ENCODE measurements around the gene RASAL1. TPM values are rescaled to one million over a fixed set of nuclear protein-coding genes. Genes with fewer than 3 reads are reported as not detected.

RASAL1 gene
- total RNA-seq, 2 donors from 2014 or later, result 9.0 to 10.2 TPM

DNA sequence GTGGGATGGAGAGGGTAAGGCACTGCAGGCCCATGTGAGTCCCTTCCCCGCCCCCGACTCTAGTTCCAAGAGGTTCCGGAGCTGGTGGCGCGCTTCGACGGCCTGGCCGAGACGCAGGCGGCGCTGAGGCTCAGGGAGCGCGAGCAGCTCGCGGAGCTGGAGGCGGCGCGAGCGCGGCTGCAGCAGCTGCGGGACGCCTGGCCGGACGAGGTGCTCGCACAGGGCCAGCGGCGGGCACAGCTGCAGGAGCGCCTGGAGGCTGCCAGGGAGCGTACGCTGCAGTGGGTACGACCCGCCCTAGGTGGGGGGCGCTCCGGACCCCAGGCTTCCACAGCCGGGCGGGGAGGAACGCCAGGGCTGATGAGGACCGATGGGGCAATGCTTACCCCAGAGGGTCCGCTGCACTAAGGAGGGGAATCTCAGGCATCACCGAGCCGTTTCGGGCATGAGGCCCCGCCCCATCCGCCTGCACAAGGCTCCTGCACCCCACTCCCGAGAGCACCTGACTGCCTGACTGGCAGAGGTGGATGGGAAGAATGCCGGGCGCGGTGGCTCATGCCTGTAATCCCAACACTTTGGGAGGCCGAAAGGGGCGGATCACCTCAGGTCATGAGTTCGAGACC lies 18.9 kb upstream of the RASAL1 start:
- Histone ChIP-seq H3K4me1 (peaks cover 8% of the 10 kb centered on the region), H3K36me3 (no peaks in the 10 kb centered on the region), H3K27ac (no peak overlapping the region), H3K9me3 (no peaks in the 10 kb centered on the region), H3K4me3 (peak overlapping the region; percentile 28), H3K9ac (ENCODE audit: low read depth in 2 of 2, low read length in 2 of 2) (no peak overlapping the region), H3K27me3 (peaks cover 14% of the 10 kb centered on the region)
- intact Hi-C loops (cut with DNase I), result loop anchor here (5.0 to 10.0 kb wide), 2 partner anchors 60 to 102 kb away; no protein-coding TSS in a partner anchor
- TF ChIP-seq, protein P1, sequence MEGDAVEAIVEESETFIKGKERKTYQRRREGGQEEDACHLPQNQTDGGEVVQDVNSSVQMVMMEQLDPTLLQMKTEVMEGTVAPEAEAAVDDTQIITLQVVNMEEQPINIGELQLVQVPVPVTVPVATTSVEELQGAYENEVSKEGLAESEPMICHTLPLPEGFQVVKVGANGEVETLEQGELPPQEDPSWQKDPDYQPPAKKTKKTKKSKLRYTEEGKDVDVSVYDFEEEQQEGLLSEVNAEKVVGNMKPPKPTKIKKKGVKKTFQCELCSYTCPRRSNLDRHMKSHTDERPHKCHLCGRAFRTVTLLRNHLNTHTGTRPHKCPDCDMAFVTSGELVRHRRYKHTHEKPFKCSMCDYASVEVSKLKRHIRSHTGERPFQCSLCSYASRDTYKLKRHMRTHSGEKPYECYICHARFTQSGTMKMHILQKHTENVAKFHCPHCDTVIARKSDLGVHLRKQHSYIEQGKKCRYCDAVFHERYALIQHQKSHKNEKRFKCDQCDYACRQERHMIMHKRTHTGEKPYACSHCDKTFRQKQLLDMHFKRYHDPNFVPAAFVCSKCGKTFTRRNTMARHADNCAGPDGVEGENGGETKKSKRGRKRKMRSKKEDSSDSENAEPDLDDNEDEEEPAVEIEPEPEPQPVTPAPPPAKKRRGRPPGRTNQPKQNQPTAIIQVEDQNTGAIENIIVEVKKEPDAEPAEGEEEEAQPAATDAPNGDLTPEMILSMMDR (IDR thresholded peaks at IDR 0.05), result no peak
- DNase-seq, result no peak

DNA sequence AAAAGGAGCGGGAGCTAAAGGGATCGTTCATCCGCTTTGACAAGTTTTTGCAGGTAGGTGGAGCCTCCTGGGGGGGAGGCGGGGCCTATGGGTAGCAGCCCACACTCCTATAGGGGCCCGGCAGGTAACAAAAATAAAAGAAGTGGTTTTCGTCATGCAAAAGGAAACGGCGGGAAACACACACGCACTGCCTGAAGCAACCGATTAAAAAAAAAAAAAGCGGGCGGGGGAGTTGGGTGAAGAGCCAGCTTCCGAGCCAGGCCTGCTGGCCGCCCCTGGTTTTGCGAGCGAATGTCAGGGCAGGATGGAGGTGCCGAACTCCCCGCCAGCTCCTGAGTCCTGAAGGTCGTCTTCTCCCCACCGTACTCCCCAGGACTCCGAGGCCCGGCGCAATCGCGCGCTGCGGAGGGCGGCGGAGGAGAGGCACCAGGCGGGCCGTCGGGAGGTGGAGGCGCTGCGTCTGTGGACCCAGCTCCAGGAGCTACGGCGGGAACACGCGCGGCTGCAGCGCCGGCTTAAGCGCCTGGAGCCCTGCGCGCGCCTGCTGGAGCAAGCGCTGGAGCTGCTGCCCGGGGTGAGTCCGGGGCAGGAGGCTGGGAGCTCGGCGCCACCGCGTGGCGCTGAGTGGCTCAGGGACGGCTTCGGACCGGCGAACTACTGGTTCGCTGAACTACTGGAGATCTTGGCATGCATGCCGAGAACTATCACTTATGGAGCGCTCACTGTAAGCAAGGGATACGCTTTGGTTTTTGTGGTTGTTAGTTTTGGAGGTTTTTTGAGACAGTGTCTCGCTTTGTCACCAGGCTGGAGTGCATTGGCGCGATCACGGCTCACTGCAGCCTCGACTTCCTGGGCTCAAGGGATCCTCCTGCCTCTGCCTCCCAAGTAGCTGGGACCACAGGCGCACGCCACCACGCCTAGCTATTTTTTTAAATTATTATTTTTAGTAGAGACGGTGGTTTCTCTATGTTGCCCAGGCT lies 17.6 kb upstream of the RASAL1 start:
- TF ChIP-seq, protein P1 (IDR thresholded peaks at IDR 0.05), result peak; percentile 35
- Histone ChIP-seq H3K4me1 (peaks cover 9% of the 10 kb centered on the region), H3K27me3 (peaks cover 14% of the 10 kb centered on the region), H3K4me3 (peak overlapping the region; percentile 42), H3K9ac (ENCODE audit: low read depth in 2 of 2, low read length in 2 of 2) (peak overlapping the region; percentile 12 to 37), H3K27ac (no peak overlapping the region), H3K36me3 (no peaks in the 10 kb centered on the region), H3K9me3 (no peaks in the 10 kb centered on the region)
- intact Hi-C loops (cut with DNase I), result loop anchor here (5.0 to 10.0 kb wide), 2 partner anchors 58 to 101 kb away; no protein-coding TSS in a partner anchor
- DNase-seq, result peak; percentile 70

DNA sequence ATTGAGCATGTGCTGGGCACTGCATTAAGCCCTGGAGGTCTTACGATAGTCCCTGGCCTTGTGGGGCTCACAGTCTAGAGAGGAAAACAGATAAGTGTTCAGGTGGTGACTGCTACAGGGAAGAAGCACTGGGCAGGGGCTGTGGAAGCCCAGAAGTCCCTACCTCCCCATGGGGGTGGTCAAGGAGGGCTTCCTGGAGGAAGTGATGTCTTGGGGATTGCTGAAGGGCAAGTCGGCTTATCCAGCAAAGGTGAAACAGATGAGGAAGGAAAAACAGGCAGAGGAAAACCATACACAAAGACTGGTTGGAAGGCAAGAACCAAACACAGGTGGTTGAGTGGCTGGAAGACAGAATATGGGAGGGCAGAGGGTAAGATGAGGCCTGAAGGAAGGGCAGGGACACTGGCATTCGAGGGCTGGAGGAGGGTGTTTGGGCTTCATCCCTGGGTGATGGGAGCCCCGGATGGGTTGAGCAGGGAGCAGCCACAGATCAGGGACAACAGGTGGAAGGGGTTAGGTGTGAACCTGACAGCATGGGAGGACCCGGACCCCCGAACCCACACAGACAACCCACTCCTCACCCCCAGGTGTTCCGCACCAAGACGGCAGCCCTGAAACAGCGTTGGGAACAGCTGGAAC lies 16.8 kb upstream of the RASAL1 start:
- no peaks in the 10 kb centered on the region for H3K9me3 ChIP-seq
- TF ChIP-seq, protein P1 (IDR thresholded peaks at IDR 0.05), result no peak
- DNase-seq, result no peak
- H3K4me3 ChIP-seq, result peak overlapping the region; percentile 42
- peaks cover 14% of the 10 kb centered on the region for H3K27me3 ChIP-seq
- peaks cover 9% of the 10 kb centered on the region for H3K4me1 ChIP-seq
- peak overlapping the region in 1 of 2 donors; percentile 12 for H3K9ac ChIP-seq (ENCODE audit: low read depth in 2 of 2, low read length in 2 of 2)
- H3K36me3 ChIP-seq, result no peaks in the 10 kb centered on the region
- no peak overlapping the region for H3K27ac ChIP-seq
- intact Hi-C loops (cut with DNase I), result loop anchor here (5.0 to 10.0 kb wide), 2 partner anchors 58 to 100 kb away; no protein-coding TSS in a partner anchor

DNA sequence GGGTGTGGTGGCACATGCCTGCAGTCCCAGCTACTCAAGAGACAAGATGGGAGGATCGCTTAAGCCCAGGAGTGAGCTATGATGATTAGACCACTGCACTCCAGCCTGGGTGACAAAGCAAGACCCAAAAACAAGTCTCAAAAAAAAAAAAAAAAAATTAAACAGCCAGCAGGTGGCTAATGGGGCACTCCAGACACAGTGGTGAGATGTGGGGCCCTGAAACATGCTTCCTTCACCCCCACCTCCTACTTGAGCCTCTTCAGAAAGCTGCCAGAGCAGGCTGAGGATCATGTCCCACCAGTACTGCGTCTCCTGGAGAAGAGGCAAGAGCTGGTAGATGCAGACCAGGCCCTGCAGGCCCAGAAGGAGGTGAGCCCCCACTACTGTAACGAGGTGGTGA lies 16.1 kb upstream of the RASAL1 start:
- DNase-seq, result no peak
- TF ChIP-seq, protein P1 (IDR thresholded peaks at IDR 0.05), result no peak
- no peaks in the 10 kb centered on the region for H3K9me3 ChIP-seq
- peaks cover 9% of the 10 kb centered on the region for H3K4me1 ChIP-seq
- no peak overlapping the region for H3K4me3 ChIP-seq
- H3K9ac ChIP-seq (ENCODE audit: low read depth in 2 of 2, low read length in 2 of 2), result no peak overlapping the region
- intact Hi-C loops (cut with DNase I), result loop anchor here (5.0 to 10.0 kb wide), 2 partner anchors 57 to 99 kb away; no protein-coding TSS in a partner anchor
- H3K27ac ChIP-seq, result no peak overlapping the region
- peaks cover 14% of the 10 kb centered on the region for H3K27me3 ChIP-seq
- no peaks in the 10 kb centered on the region for H3K36me3 ChIP-seq
